ENCODE results near the gene TPSD1. TPM values are rescaled to one million over a fixed set of nuclear protein-coding genes. Genes with fewer than 3 reads are reported as not detected.
"Not testable (repeated sequence)": the region's sequence is repeated elsewhere in the genome, so short reads cannot be mapped to it uniquely, and the experiment has no call there.

TPSD1 gene
- total and polyA plus RNA-seq, 2 experiments from 2014 or later: 0.17 TPM; not detected in 1

DNA sequence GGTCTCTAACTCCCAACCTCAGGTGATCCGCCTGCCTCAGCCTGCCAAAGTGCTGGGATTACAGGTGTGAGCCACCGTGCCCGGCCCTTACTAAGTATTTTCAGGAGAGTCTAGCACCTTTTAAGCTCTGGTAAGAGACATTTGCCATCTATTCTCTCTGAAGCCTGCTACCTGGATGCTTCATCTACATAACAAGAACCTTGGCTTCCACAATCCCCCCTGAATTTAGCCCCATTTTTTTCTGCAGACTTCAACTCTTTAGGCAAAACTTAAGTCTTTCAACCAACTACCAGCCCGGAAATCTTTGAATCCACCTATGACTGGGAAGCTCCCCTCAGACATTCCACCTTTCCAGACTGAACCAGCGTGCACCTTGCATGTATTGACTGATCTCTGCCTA is 39.6 kb downstream of the TPSD1 start (continued):
- TF ChIP-seq, protein P1, sequence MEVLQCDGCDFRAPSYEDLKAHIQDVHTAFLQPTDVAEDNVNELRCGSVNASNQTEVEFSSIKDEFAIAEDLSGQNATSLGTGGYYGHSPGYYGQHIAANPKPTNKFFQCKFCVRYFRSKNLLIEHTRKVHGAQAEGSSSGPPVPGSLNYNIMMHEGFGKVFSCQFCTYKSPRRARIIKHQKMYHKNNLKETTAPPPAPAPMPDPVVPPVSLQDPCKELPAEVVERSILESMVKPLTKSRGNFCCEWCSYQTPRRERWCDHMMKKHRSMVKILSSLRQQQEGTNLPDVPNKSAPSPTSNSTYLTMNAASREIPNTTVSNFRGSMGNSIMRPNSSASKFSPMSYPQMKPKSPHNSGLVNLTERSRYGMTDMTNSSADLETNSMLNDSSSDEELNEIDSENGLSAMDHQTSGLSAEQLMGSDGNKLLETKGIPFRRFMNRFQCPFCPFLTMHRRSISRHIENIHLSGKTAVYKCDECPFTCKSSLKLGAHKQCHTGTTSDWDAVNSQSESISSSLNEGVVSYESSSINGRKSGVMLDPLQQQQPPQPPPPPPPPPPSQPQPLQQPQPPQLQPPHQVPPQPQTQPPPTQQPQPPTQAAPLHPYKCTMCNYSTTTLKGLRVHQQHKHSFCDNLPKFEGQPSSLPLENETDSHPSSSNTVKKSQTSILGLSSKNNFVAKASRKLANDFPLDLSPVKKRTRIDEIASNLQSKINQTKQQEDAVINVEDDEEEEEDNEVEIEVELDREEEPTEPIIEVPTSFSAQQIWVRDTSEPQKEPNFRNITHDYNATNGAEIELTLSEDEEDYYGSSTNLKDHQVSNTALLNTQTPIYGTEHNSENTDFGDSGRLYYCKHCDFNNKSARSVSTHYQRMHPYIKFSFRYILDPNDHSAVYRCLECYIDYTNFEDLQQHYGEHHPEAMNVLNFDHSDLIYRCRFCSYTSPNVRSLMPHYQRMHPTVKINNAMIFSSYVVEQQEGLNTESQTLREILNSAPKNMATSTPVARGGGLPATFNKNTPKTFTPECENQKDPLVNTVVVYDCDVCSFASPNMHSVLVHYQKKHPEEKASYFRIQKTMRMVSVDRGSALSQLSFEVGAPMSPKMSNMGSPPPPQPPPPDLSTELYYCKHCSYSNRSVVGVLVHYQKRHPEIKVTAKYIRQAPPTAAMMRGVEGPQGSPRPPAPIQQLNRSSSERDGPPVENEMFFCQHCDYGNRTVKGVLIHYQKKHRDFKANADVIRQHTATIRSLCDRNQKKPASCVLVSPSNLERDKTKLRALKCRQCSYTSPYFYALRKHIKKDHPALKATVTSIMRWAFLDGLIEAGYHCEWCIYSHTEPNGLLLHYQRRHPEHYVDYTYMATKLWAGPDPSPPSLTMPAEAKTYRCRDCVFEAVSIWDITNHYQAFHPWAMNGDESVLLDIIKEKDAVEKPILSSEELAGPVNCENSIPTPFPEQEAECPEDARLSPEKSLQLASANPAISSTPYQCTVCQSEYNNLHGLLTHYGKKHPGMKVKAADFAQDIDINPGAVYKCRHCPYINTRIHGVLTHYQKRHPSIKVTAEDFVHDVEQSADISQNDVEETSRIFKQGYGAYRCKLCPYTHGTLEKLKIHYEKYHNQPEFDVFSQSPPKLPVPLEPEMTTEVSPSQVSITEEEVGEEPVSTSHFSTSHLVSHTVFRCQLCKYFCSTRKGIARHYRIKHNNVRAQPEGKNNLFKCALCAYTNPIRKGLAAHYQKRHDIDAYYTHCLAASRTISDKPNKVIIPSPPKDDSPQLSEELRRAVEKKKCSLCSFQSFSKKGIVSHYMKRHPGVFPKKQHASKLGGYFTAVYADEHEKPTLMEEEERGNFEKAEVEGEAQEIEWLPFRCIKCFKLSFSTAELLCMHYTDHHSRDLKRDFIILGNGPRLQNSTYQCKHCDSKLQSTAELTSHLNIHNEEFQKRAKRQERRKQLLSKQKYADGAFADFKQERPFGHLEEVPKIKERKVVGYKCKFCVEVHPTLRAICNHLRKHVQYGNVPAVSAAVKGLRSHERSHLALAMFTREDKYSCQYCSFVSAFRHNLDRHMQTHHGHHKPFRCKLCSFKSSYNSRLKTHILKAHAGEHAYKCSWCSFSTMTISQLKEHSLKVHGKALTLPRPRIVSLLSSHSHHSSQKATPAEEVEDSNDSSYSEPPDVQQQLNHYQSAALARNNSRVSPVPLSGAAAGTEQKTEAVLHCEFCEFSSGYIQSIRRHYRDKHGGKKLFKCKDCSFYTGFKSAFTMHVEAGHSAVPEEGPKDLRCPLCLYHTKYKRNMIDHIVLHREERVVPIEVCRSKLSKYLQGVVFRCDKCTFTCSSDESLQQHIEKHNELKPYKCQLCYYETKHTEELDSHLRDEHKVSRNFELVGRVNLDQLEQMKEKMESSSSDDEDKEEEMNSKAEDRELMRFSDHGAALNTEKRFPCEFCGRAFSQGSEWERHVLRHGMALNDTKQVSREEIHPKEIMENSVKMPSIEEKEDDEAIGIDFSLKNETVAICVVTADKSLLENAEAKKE (CRISPR knock-in tag; IDR thresholded peaks at IDR 0.05): no peak
- no peak for TF ChIP-seq JUNB (IDR thresholded peaks at IDR 0.05; ENCODE audit: unreplicated experiment)

DNA sequence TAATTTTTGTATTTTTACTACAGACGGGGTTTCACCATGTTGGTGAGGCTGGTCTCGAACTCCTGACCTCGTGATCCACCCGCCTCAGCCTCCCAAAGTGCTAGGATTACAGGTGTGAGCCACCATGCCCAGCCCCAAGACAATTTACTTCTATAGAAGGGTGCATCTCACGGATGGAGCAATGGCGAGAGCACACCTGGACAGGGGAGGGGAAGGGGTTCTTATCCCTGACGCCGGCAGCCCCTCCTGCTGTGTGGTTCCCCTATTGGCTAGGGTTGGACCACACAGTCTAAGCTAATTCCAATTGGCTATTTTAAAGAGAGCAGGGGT is 40.8 kb downstream of the TPSD1 start:
- not testable (repeated sequence) for H3K27ac ChIP-seq (ENCODE audit: low read depth); H3K4me3 Mint-ChIP-seq; H3K36me3 Mint-ChIP-seq (ENCODE audit: low read depth); H3K4me3 ChIP-seq; H4K20me1 ChIP-seq (replicated peaks; ENCODE audit: insufficient read depth); H3K27ac Mint-ChIP-seq; H2AFZ ChIP-seq; H3K9me3 Mint-ChIP-seq; H3F3A ChIP-seq (replicated peaks; ENCODE audit: low read depth); DNase-seq (ENCODE audit: low spot score); H3K4me2 ChIP-seq; ATAC-seq; H3K27me3 ChIP-seq (ENCODE audit: insufficient read depth); H3K9me2 ChIP-seq (ENCODE audit: insufficient read depth); H3K36me3 ChIP-seq (ENCODE audit: insufficient read depth); H3K79me2 ChIP-seq (replicated peaks; ENCODE audit: insufficient read depth)
- peaks cover 26% of the 10 kb centered on the region for H3K27me3 Mint-ChIP-seq (ENCODE audit: insufficient read depth, low read depth, poor library complexity)
- peaks cover 28% of the 10 kb centered on the region for H3K4me1 Mint-ChIP-seq
- peaks cover 13% of the 10 kb centered on the region for H3K4me1 ChIP-seq (ENCODE audit: insufficient read depth)

DNA sequence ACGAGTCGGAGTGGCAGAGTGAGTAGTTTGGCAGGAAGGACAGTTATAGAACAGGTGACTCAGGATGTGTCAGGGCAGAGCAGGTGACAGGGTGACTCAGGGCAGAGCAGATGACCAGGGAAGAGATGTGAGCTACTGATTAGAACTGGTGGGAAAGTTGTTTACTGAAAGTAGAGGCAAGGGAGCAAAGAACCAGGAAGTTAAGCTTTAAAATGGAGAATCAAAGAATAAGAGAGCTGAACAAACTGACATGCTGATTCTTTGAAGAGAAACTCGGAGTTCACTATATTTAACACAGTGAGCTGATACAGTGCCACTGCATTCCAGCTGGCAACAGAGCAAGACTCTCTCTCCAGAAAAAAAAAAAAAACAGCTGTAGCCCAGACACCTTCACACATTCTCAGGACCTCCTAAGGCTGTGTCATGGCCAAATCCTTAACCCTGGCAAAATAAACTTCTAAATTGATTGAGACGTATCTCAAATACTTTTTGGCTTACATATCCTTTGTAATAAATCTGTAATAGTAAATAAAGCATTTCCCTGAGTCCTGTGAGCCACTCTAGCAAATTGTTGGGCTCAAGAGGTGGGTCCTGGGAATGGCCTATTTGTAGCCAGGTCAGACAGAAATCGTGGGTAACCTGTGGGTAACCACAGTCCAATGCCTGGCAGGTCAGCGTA is 41.3 kb downstream of the TPSD1 start:
- H3K27ac Mint-ChIP-seq: no peak overlapping the region
- peaks cover 13% of the 10 kb centered on the region for H3K4me1 ChIP-seq (ENCODE audit: insufficient read depth)
- DNase-seq (ENCODE audit: low spot score) (no peak), ATAC-seq (no peak)
- H3K4me3 ChIP-seq: no peak overlapping the region
- peaks cover 28% of the 10 kb centered on the region for H3K4me1 Mint-ChIP-seq
- H3F3A ChIP-seq (replicated peaks; ENCODE audit: low read depth): peaks cover 6% of the 10 kb centered on the region; the same call in 1 of the 2 replicates
- H3K27me3 Mint-ChIP-seq (ENCODE audit: insufficient read depth, low read depth, poor library complexity): peaks cover 25% of the 10 kb centered on the region
- H3K9me2 ChIP-seq (ENCODE audit: insufficient read depth): no peaks in the 10 kb centered on the region
- no peak overlapping the region for H3K27ac ChIP-seq (ENCODE audit: low read depth)
- no peaks in the 10 kb centered on the region for H3K36me3 Mint-ChIP-seq (ENCODE audit: low read depth)
- H3K79me2 ChIP-seq (replicated peaks; ENCODE audit: insufficient read depth): no peaks in the 10 kb centered on the region
- no peak overlapping the region for H2AFZ ChIP-seq
- H3K36me3 ChIP-seq (ENCODE audit: insufficient read depth): no peaks in the 10 kb centered on the region
- no peak overlapping the region for H3K4me2 ChIP-seq
- no peaks in the 10 kb centered on the region; the same call in 1 of the 2 replicates for H3K27me3 ChIP-seq (ENCODE audit: insufficient read depth)
- no peak overlapping the region for H3K4me3 Mint-ChIP-seq
- H3K9me3 Mint-ChIP-seq: no peaks in the 10 kb centered on the region
- H4K20me1 ChIP-seq (replicated peaks; ENCODE audit: insufficient read depth): no peaks in the 10 kb centered on the region
- no peak for TF ChIP-seq ZNF331 (CRISPR knock-in tag; IDR thresholded peaks at IDR 0.05; ENCODE audit: low read depth)
- TF ChIP-seq EZH2 (IDR thresholded peaks at IDR 0.05; ENCODE audit: low read depth, unreplicated experiment): no peak
- no peak for TF ChIP-seq ZNF114 (CRISPR knock-in tag; IDR thresholded peaks at IDR 0.05)
- no peak for TF ChIP-seq CREB1 (CRISPR knock-in tag; IDR thresholded peaks at IDR 0.05; ENCODE audit: low read depth)
- TF ChIP-seq, protein P2, sequence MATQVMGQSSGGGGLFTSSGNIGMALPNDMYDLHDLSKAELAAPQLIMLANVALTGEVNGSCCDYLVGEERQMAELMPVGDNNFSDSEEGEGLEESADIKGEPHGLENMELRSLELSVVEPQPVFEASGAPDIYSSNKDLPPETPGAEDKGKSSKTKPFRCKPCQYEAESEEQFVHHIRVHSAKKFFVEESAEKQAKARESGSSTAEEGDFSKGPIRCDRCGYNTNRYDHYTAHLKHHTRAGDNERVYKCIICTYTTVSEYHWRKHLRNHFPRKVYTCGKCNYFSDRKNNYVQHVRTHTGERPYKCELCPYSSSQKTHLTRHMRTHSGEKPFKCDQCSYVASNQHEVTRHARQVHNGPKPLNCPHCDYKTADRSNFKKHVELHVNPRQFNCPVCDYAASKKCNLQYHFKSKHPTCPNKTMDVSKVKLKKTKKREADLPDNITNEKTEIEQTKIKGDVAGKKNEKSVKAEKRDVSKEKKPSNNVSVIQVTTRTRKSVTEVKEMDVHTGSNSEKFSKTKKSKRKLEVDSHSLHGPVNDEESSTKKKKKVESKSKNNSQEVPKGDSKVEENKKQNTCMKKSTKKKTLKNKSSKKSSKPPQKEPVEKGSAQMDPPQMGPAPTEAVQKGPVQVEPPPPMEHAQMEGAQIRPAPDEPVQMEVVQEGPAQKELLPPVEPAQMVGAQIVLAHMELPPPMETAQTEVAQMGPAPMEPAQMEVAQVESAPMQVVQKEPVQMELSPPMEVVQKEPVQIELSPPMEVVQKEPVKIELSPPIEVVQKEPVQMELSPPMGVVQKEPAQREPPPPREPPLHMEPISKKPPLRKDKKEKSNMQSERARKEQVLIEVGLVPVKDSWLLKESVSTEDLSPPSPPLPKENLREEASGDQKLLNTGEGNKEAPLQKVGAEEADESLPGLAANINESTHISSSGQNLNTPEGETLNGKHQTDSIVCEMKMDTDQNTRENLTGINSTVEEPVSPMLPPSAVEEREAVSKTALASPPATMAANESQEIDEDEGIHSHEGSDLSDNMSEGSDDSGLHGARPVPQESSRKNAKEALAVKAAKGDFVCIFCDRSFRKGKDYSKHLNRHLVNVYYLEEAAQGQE (IDR thresholded peaks at IDR 0.05; ENCODE audit: unreplicated experiment): no peak
- TF ChIP-seq JUNB (IDR thresholded peaks at IDR 0.05; ENCODE audit: unreplicated experiment): no peak
- TF ChIP-seq, protein P3, sequence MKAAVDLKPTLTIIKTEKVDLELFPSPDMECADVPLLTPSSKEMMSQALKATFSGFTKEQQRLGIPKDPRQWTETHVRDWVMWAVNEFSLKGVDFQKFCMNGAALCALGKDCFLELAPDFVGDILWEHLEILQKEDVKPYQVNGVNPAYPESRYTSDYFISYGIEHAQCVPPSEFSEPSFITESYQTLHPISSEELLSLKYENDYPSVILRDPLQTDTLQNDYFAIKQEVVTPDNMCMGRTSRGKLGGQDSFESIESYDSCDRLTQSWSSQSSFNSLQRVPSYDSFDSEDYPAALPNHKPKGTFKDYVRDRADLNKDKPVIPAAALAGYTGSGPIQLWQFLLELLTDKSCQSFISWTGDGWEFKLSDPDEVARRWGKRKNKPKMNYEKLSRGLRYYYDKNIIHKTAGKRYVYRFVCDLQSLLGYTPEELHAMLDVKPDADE (IDR thresholded peaks at IDR 0.05): no peak
- TF ChIP-seq POLR2AphosphoS5 (IDR thresholded peaks at IDR 0.05; ENCODE audit: low read depth): no peak
- TF ChIP-seq NANOG (IDR thresholded peaks at IDR 0.05; ENCODE audit: borderline replicate concordance): no peak
